ENCODE measurements around the gene B4GALNT4. TPM values are rescaled to one million over a fixed set of nuclear protein-coding genes. Genes with fewer than 3 reads are reported as not detected.

The B4GALNT4 gene
- total RNA-seq, 1 experiment from 2014 or later: 88.0 TPM

GRCh38 chr11:350723-351255 lies 18.5 kb upstream of the B4GALNT4 start (continued):
- TF ChIP-seq ZMAT4 (CRISPR knock-in tag; IDR thresholded peaks at IDR 0.05): no peak
- TF ChIP-seq MYBL2 (CRISPR knock-in tag; IDR thresholded peaks at IDR 0.05): no peak
- TF ChIP-seq CREB1 (CRISPR knock-in tag; IDR thresholded peaks at IDR 0.05): no peak
- no peak for TF ChIP-seq USF1 (CRISPR knock-in tag; IDR thresholded peaks at IDR 0.05)
- no peak for TF ChIP-seq ZNF512 (CRISPR knock-in tag; IDR thresholded peaks at IDR 0.05; ENCODE audit: borderline replicate concordance)
- TF ChIP-seq OVOL2 (CRISPR knock-in tag; IDR thresholded peaks at IDR 0.05; ENCODE audit: borderline replicate concordance): no peak
- no peak for TF ChIP-seq EMX1 (CRISPR knock-in tag; IDR thresholded peaks at IDR 0.05)

GRCh38 chr11:351411-351810 lies 17.9 kb upstream of the B4GALNT4 start:
- ChIA-PET POLR2A (no interaction called here), CTCF (no interaction called here)
- Mint-ChIP-seq H3K4me1 (peaks cover 38% of the 10 kb centered on the region), H3K27ac (no peak overlapping the region), H3K36me3 (no peaks in the 10 kb centered on the region), H3K9me3 (peaks cover 5% of the 10 kb centered on the region; the same call in 1 of the 2 replicates), H3K4me3 (no peak overlapping the region), H3K27me3 (ENCODE audit: low read depth) (peaks cover 5% of the 10 kb centered on the region)
- ATAC-seq (no peak), DNase-seq (ENCODE audit: low spot score) (no peak)
- TF ChIP-seq JUN (CRISPR knock-in tag; IDR thresholded peaks at IDR 0.05): no peak

- H3K36me3 Mint-ChIP-seq: no peaks in the 10 kb centered on the region
- TF ChIP-seq NFATC4 (CRISPR knock-in tag; IDR thresholded peaks at IDR 0.05) (no peak), ARID4B (CRISPR knock-in tag; IDR thresholded peaks at IDR 0.05; ENCODE audit: borderline replicate concordance) (no peak), USF2 (CRISPR knock-in tag; IDR thresholded peaks at IDR 0.05) (no peak), MAX (CRISPR knock-in tag; IDR thresholded peaks at IDR 0.05) (no peak), ZNF425 (CRISPR knock-in tag; conservative IDR thresholded peaks at IDR 0.05) (no peak), CREB1 (CRISPR knock-in tag; IDR thresholded peaks at IDR 0.05) (no peak), ESRRA (CRISPR knock-in tag; IDR thresholded peaks at IDR 0.05; ENCODE audit: borderline replicate concordance) (no peak), TCF7 (CRISPR knock-in tag; IDR thresholded peaks at IDR 0.05; ENCODE audit: low read depth) (no peak), EMX1 (CRISPR knock-in tag; IDR thresholded peaks at IDR 0.05) (no peak), ZNF121 (CRISPR knock-in tag; IDR thresholded peaks at IDR 0.05) (no peak)
- no peak for DNase-seq (ENCODE audit: low spot score)
- no peak overlapping the region for H3K4me3 Mint-ChIP-seq
- CTCF ChIA-PET: interaction anchor here (0.5 to 3.9 kb wide), 4 partner anchors 18 to 111 kb away, joined by 3 to 38 read pairs (median 4); no protein-coding TSS in a partner anchor
- POLR2A ChIA-PET: no interaction called here
- H3K9me3 Mint-ChIP-seq: peaks cover 5% of the 10 kb centered on the region; the same call in 1 of the 2 replicates
- no peak for ATAC-seq
- H3K27me3 Mint-ChIP-seq (ENCODE audit: low read depth): peaks cover 5% of the 10 kb centered on the region
- peak overlapping the region; percentile 80 for H3K27ac Mint-ChIP-seq
- peaks cover 38% of the 10 kb centered on the region for H3K4me1 Mint-ChIP-seq
These were observed 16.8 kb upstream of the B4GALNT4 start for GRCh38 chr11:352456-353031.

Measured in WTC11 (cell line).